NCI-H446 (cell line): Measurements from ENCODE around the gene SKI.
"Not testable (repeated sequence)": the region's sequence is repeated elsewhere in the genome, so short reads cannot be mapped to it uniquely, and the experiment has no call there.

Experiments used
- DNase-seq, 2 experiments: peaks; one replicate each; lab custom pipeline; 2025; lab: John Stamatoyannopoulos, UW

Gene SKI

GRCh38 chr1:2242814-2243725 lies 15.0 kb downstream of the SKI start:
- DNase-seq, result no peak

DNA sequence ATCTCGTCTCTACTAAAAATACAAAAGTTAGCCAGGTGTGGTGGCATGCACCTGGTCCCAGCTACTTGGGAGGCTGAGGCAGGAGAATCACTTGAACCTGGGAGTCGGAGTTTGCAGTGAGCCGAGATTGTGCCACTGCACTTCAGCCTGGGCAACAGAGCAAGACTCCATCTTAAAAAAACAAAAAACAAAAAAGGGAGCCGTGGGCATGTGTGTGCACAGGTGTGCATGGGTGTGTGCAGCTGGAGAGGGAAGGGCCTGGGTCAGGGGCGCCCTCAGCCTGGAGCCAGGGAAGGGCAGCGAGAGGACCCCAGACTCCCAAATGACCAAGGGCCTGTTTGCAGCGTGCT lies 18.9 kb downstream of the SKI start:
- DNase-seq, result not testable (repeated sequence)

- no peak for DNase-seq
Observed at GRCh38 chr1:2247760-2248126, 19.6 kb downstream of the SKI start.

DNA sequence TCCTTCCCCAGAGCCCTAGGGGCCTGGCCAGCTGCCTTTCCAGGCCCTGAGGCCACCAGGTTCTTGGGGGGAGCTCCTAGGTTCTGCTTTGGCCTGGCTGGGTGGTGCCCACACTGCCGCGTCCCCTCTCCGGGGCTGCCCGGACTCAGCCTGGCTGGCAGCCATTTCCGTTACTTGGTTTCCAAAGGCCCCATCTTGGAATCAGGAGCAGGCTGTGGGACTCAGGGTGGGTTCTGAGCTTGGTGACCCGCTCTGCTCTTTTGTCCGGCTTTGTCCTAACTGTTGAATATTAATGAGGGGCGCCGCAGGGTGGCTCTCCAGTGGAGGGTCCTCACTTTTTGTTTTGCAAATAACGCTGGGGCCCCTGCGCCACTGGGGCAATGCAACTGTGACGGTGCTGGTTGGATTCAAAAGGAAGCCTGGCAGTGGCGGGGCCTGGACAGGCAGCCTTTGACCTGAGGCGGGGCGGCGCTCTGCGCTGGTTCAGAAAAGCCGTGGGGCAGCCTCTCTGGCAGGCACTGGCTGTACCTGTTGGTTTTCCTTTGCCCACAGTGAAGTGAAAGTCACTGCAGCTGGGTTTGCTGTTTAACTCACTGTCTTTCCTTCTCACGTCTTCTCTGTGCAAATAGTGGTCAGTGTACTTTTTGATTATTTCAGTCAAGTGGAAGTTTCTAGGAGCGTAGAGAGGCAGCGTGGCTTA lies 20.2 kb downstream of the SKI start:
- DNase-seq, result no peak

- DNase-seq, result no peak
Observed at GRCh38 chr1:2248854-2249558, 20.9 kb downstream of the SKI start.

- DNase-seq, result no peak
Observed at GRCh38 chr1:2249559-2249906, 21.4 kb downstream of the SKI start.

DNA sequence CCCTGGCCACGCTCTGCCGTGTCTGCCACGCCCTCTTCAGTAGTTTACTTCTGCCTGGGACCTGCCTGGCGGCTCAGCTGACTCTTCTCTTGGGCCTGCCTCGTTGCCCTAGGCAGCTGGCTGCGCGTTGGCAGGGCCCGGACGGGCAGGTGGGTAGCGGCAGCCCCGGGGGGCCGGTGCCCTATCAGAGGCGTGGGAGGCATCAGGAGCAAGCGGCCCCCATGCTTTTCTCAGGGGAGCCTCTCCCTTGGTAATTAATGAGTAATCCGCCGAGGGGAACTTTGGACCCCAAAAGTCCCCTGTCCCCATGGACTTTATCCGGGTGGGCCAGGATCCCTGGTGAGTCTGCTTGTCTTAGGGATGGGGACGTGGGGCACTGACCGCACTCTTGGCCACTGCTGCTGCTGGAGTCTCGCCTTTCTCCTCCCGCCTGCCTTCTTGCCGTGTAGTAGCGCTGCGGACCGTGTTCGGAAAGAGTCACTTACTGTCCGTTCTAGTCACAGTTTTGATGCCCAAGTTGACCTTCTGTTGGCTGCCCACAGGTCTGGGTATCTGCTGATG lies 22.7 kb downstream of the SKI start:
- no peak for DNase-seq

- no peak for DNase-seq
Observed at GRCh38 chr1:2251363-2251762, 23.2 kb downstream of the SKI start.

- no peak for DNase-seq
Observed at GRCh38 chr1:2251786-2252185, 23.7 kb downstream of the SKI start.

GRCh38 chr1:2252423-2252822 lies 24.3 kb downstream of the SKI start:
- no peak for DNase-seq

- no peak for DNase-seq
Observed at GRCh38 chr1:2253036-2253796, 25.1 kb downstream of the SKI start.

- no peak for DNase-seq
Observed at GRCh38 chr1:2253797-2254480, 25.8 kb downstream of the SKI start.

DNA sequence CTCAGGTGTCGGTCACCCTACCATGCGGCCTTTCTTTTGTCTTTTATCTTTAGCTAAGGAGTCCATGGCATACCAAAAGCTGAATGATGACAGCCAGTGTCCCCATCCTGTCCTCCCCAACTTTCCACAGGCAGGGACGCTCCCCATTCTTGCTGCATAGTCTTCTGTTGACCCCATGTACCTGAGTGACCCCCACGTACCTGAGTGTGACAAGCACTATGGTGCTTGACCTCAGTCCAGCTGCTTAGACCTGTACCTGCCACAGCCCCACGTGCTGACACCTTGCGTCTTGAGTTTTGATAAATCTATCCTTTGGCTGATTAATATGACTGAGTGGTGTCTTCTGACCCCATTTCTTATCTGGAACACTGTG lies 26.9 kb downstream of the SKI start:
- DNase-seq, result no peak

- DNase-seq, result peak in 1 of 2 experiments; percentile 30
Observed at GRCh38 chr1:2255420-2256369, 27.6 kb downstream of the SKI start.

DNA sequence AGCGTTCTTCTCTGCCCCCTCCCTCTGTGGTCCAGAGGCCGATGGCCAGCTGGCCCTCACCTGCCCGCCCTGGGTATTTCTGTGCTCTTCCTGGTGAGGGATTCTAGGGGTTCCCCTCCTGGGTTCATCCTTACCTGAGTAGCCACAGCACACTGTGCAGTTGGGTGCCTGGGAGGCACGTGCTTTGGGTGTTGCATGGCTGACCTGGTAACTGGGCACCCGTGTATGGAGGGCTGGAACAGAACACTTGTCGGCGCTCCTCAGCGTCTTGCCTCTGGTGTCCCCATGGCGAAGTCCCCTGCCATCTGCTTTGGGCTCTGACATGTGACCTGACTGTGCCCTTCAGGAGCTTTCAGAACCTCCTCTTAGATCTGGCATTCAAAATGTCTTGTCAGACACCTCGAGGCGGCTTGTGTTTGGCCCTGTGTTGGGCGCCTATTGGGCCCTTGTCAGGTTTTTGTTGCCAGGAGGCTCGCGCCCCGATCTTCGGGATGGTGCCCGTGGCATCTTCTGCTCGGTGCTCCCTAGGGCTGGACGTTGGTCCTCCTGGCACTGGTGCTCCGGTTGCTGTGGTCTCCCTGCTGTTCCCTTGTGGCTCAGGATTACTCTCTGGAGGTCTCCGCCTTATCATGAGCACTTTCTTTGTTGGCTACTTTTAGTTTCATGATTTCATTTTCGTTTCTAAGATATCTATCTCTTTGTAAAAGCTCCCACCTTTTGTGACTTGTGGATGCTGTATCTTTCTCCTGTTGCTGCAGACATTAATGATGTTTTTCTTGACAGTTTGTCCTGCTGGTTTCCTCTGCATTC lies 28.5 kb downstream of the SKI start:
- DNase-seq, result no peak

GRCh38 chr1:2257245-2257627 lies 29.1 kb downstream of the SKI start:
- no peak for DNase-seq

GRCh38 chr1:2258122-2258681 lies 30.1 kb downstream of the SKI start:
- DNase-seq, result no peak

- no peak for DNase-seq
Observed at GRCh38 chr1:2258996-2259395, 30.9 kb downstream of the SKI start.
